ENCODE measurements around the gene PPP1R12B.
"Not testable (repeated sequence)": the region's sequence is repeated elsewhere in the genome, so short reads cannot be mapped to it uniquely, and the experiment has no call there.

The PPP1R12B gene

GRCh38 chr1:202398439-202398838, 49.9 kb downstream of the PPP1R12B start:
- DNase-seq (ENCODE audit: low read depth), result not testable (repeated sequence)

- not testable (repeated sequence) for DNase-seq (ENCODE audit: low read depth)
Measured at GRCh38 chr1:202401771-202402170, 53.3 kb downstream of the PPP1R12B start.

DNA sequence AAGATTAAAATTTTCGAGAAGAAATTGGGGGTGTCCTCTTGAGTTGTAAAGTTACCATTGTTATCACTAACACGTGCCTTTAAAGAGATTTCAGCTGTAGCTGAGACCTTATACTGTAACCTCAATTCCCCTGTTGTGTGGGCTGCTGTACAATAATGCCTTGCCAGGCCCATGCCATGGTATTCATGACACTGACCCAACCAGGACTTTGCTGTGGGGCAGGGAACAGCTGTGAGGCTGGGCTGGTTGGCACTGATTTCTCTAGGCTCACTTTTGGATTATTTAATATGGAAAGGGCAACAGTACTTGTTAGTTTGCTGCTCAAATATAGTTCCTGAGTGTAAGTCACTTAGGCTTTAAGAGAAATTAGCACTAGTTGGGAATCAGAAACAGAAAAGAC, 54.9 kb downstream of the PPP1R12B start:
- DNase-seq (ENCODE audit: low read depth), result not testable (repeated sequence)

DNA sequence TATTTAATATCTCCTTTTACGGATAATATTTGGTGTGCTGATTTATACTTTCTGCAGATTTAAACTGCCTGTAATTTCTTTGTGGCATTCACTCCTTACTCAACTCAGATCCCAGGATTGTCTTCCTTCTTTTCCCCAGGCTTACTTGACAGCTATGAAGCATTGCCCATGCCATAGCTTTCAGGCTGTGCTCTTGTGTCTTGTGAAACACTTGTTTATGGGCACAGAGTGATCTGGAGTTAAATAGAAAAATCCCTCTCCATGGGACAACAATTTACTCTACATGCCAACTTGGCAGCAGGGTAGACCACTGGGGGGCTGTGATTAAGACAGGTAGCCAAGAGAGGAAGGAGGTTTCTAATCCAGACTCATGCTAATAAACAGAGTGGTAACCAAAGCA, 57.4 kb downstream of the PPP1R12B start:
- DNase-seq (ENCODE audit: low read depth), result no peak

DNA sequence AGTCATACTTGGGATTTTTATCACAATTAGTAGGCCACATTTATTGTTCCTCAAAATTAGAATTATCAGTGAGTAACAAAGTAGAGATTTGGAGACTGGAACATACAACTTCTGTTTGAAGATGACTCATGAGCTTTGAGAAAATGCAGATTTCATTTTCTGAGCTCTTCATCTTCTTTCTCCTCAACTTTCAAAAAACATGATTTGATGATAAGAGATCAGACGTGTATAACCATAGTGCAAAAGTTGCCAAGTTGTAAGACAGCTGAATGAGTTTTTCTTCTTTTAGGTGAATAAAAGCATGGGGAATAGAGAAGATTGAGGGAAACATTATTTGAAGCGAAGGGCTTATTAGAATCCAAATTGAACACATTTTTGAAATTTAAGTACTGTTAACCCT, 58.4 kb downstream of the PPP1R12B start:
- not testable (repeated sequence) for DNase-seq (ENCODE audit: low read depth)

DNA sequence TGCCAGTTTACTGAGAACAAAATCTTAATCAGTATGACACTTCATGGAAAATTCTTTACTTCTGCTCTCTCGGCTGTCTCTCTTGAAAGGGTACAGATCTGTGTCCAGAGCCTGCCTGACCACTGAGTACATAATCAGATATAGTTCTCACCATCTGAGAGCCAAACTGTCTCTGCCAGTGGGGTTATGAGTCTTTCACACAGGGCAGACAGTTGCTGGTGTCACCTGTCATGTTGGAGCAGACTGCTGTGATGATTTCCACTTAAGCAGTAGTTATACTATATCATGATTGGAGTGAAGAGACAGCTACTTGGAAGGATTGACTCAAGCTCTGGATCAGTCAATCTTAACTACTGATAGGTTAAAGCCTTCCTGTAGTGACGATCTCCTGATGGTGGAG, 58.9 kb downstream of the PPP1R12B start:
- DNase-seq (ENCODE audit: low read depth), result not testable (repeated sequence)

DNA sequence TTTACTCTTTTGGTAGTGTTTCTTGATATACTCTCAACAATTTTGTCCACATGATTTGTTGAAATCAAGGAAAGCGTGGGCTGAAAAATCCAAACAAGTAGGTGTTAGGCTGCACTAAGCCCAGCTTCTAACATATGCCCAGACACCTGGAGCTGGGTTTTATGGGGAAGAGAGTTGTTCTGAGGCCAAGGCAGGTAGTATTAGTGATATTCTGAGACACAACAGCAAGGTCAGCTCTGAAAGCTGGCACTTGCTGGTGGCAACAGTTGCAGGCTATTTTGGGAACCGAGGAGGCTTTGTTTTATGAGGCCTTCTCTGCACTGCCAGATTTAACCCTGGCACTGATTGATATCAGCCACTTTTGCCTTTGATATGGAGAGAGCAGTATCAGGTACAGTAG, 61.8 kb downstream of the PPP1R12B start:
- not testable (repeated sequence) for DNase-seq (ENCODE audit: low read depth)

- not testable (repeated sequence) for DNase-seq (ENCODE audit: low read depth)
Measured at GRCh38 chr1:202410854-202411357, 62.4 kb downstream of the PPP1R12B start.

- no peak for DNase-seq (ENCODE audit: low read depth)
Measured at GRCh38 chr1:202411422-202411821, 62.9 kb downstream of the PPP1R12B start.

DNA sequence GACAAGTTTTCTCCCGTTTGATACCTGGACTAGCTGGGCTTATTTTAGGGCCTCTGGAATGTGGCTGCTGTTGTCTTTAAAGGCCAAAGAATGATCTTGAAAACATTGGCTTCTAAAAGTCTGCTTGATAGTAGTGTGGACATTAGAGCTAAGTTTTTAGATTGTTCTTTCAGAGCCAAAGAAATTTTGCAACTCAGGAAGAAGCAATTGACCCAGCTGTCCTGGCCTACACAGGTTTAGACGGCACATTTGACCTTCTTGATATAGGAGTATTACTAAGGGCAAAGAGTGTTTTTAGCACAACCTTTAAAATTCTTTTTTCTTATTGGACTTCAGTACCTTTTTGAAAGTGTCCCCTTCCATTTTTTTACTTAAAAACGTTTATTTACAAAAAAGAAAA, 63.9 kb downstream of the PPP1R12B start:
- not testable (repeated sequence) for DNase-seq (ENCODE audit: low read depth)

DNA sequence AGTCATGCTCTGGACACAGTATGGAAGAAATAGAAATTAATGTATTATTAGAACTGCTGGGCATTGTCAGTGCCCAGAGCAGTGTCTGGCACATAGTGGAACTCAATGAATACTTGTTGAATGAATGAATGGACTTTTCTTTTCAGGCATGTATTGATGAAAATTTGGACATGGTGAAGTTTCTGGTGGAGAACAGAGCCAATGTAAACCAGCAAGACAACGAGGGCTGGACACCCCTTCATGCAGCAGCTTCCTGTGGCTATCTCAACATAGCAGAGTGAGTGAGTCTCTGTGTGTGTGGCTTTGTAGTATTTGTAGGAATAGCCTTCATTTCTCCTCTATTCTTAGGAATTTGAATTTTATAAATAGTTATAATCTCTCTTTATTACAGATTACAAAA, 68.1 kb downstream of the PPP1R12B start:
- no peak for DNase-seq (ENCODE audit: low read depth)

DNA sequence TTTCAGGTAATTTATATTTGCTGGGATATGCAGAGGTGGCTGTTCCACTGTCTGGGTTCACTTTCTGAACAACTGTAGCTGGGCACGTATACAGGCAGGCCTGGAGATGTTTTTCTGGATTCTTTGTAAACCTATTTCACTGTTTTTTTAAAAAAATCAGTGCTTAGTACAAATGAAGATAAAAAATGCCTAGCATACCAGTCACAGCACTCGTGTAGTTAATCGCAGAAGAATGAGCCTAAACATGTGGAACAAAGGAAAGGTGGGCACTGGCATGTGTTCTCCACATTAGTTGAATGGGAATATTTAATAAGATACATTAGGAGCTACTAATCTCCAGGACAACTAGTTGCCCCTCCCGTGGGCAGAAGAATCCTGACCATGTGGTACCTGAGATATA, 68.6 kb downstream of the PPP1R12B start:
- DNase-seq (ENCODE audit: low read depth), result not testable (repeated sequence)

GRCh38 chr1:202417762-202418201, 69.3 kb downstream of the PPP1R12B start:
- not testable (repeated sequence) for DNase-seq (ENCODE audit: low read depth)

DNA sequence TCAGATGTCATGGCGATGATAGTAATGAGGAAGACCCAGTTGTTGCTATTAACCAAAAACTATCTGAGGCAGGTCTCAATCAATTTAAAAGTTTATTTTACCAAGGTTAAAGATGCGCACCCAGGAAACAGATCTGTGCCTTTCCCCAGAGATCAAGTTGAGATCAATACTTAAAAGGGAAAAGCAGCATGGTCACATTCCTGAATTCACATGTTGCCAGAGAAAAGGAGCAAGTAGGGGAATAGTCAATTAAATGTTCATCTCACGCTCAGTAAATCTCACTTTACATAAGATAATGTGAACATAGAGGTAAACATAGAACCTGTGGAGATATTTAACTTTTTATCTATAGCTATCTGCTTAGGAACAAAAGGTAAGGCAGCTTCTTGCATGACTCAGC, 71.2 kb downstream of the PPP1R12B start:
- not testable (repeated sequence) for DNase-seq (ENCODE audit: low read depth)

DNA sequence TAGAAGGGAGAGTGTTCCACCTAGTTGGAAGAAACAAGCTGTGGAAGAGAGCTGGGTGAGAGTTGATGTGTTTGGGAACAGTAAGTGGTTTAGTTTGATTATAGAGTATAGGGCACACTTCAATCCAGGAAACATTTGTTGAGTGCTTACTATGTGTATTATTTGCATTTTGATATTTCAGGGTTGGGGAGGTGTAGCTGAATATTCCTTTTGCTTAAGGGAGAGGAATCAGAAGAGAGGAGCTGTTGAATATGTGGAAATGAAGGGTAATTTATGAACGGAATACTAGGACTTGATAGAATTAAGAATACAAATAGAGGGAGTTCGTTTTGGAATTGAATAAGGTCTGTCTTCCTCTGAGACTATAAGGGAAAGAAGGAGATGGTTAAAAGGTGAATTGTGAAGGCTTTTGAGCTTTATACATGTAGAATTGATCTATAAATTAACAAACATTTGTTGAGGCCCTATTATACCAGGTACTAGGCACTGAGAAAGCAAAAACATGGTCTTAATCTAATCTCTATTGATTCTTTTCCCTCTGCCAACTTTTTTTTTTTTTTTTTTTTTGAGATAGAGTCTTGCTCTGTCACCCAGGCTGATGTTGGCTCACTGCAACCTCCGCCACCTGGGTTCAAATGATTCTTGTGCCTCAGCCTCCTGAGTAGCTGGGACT, 72.1 kb downstream of the PPP1R12B start:
- not testable (repeated sequence) for DNase-seq (ENCODE audit: low read depth)

DNA sequence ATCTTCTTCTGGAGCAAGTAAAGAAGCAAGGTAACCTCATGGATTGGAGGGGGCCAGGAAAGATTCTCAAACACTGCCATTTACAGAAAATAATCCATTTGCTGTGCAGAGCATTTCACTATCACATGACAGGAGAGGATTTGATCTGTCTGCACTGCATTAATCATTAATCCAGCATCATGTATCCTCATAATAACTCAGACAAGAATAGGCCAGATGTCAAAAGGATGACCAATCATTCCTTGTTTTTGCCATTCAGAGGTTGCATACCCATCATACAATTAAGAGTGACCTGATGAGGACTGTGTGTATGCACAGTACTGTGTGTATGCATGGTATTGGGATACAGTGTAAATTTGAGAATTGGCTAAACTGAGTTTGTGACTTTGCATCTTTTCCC, 74.2 kb downstream of the PPP1R12B start:
- DNase-seq (ENCODE audit: low read depth), result not testable (repeated sequence)

DNA sequence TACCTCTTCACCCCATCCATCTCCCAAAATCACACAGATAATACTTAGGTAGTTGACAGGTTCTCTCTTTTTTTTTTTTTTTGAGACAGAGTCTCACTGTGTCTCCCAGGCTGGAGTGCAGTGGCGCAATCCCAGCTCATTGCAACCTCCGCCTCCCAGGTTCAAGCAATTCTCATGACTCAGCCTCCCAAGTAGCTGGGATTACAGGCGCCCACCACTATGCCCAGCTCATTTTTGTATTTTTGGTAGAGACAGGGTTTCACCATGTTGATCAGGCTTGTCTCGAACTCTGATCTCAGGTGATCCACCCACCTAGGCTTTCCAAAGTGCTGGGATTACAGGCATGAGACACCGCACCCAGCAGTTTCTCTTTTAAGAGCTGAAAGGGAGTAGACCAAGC, 75.8 kb downstream of the PPP1R12B start:
- not testable (repeated sequence) for DNase-seq (ENCODE audit: low read depth)

DNA sequence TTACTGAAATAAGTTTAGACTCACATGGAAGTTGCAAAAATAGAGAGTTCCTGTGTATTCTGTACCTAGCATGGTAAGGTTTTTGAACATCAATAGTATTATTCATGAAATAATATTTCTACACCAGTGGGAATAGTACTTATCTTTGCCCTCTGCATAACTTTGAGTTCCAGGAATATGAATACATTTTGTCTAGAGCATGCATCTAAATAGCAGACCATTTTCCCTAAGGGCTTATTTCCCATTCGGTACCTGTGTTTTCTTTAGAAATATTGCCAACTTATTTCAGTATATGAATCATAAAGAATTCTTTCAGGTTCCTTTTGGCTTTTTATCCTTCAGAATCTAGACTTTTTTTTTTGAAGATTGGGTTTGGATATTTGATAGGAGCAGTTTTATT, 81.6 kb downstream of the PPP1R12B start:
- not testable (repeated sequence) for DNase-seq (ENCODE audit: low read depth)

DNA sequence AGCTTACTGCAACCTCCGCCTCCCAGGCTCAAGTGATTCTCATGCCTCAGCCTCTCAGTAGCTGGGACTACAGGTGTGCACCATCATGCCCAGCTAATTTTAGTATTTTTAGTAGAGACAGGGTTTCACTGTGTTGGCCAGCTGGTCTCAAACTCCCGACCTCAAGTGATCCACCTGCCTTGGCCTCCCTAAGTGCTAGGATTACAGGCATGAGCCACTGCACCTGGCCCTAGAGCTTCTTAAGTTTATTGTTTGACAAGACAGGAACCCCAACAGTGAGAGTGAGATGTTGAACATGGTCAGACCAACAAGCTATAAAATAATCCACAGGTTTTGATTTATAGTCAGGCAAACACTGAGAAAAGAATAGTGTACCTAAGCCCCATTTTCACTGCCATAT, 83.8 kb downstream of the PPP1R12B start:
- DNase-seq (ENCODE audit: low read depth), result not testable (repeated sequence)

GRCh38 chr1:202433155-202434043, 84.9 kb downstream of the PPP1R12B start:
- no peak for DNase-seq (ENCODE audit: low read depth)

- no peak for DNase-seq (ENCODE audit: low read depth)
Measured at GRCh38 chr1:202434059-202434458, 85.6 kb downstream of the PPP1R12B start.

- DNase-seq (ENCODE audit: low read depth), result no peak
Measured at GRCh38 chr1:202438393-202439174, 90.1 kb downstream of the PPP1R12B start.
